Right cardiac atrium (tissue), 5 donors: ENCODE data around the gene ZMYND15. TPM values are rescaled to one million over a fixed set of nuclear protein-coding genes. Genes with fewer than 3 reads are reported as not detected.
"Not testable (repeated sequence)": the region's sequence is repeated elsewhere in the genome, so short reads cannot be mapped to it uniquely, and the experiment has no call there.

Source experiments
- ATAC-seq, 2 donors: fragments of 200-7000 bp; cut with Tn5 transposase; one replicate each; pipeline versions ENCODE4 v1.8.0 to v1.9.1; 2020; ENCODE audit warnings: moderate library complexity in 2 of 2, mild to moderate bottlenecking in 1 of 2
- DNase-seq, 3 donors: peaks; one replicate each; pipeline ENCODE4 v3.0.0-alpha.2; 2020
- H3K27ac ChIP-seq: one replicate; pipeline ENCODE4 v1.5.1; 2013; ENCODE audit warnings: mild to moderate bottlenecking, low read length, control low read depth, moderate library complexity
- H3K27me3 ChIP-seq: one replicate; pipeline ENCODE4 v1.6.1; 2013; ENCODE audit not compliant: control insufficient read depth, insufficient read depth
- H3K4me1 ChIP-seq: one replicate; pipeline ENCODE4 v1.6.1; 2013; ENCODE audit warnings: low read length; ENCODE audit not compliant: control insufficient read depth, insufficient read depth
- H3K4me3 ChIP-seq: one replicate; pipeline ENCODE4 v1.5.1; 2013; ENCODE audit warnings: low read length, control low read depth
- H3K9me3 ChIP-seq: one replicate; pipeline ENCODE4 v1.6.1; 2013; ENCODE audit warnings: low read length; ENCODE audit not compliant: control insufficient read depth
- WGBS: extraction: QIAGEN DNeasy Blood & Tissue Kit; methylation state at CpG from one replicate; pipeline ENCODE4 v1.1.7; 2013; 5-methylcytosine and 5-hydroxymethylcytosine counted together
- intact Hi-C, 4 donors: fragments of 100-400 bp; cut with DNase I; formaldehyde crosslinking; loops; one replicate each; pipeline versions ENCODE4 v1.11.0 to v1.14.0; 2022 to 2023
- polyA plus RNA-seq: library from polyadenylated mRNA; stranded (reverse); fragments of 200-250 nt; gene quantifications from one replicate; pipeline ENCODE4 v1.2.3, GENCODE V29; 2013
- total RNA-seq, 4 donors: library from RNA; stranded (reverse); fragmentation: NEBNext Ultra II Directional; extraction: Animal tissue kit (Norgen Biotek cat#: 25700); gene quantifications; one replicate each; pipeline ENCODE4 v1.2.1, GENCODE V29; 2021
- donor health status: healthy with polysubstance abuse.
- donor health status: DM: no; HTN: yes; CAD: no.
- donor health status: DM: no; HTN: no; CAD: no.
- donor health status: DM: no; HTN: yes; CAD: no; lungs with severe emphysema.
- donor health status: DM: yes; HTN: yes; CAD: no.

ZMYND15 gene
- total and polyA plus RNA-seq, 5 donors, result 0.20 to 0.53 (median 0.26) TPM

DNA sequence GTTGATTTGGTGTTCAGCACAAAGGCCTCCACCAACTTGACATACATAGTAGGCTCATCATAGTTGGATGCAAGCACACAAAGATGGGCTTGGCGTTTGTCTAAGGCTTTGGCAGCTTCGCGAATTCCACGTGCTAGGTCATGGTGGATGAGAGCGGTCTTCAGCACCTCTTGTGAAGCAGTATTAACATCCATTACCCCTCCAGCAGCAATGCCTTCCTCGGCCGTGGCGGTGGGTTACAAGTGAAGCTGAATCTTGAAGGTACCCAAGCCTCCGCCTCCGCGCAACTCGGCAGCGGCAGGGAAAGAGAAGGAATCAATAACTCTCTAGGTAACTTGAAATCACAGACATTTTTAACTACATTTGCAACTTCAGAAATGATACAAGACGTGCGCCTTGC lies 34.6 kb upstream of the ZMYND15 start:
- H3K27ac ChIP-seq, result no peak overlapping the region
- no peaks in the 10 kb centered on the region for H3K9me3 ChIP-seq
- peaks cover 2% of the 10 kb centered on the region for H3K4me1 ChIP-seq
- no peak for DNase-seq
- intact Hi-C loops, result no loop called here
- ATAC-seq, result no peak
- H3K27me3 ChIP-seq, result no peaks in the 10 kb centered on the region
- H3K4me3 ChIP-seq, result no peak overlapping the region
- WGBS, result 95% methylated on average over 15 of the region's 15 CpGs

DNA sequence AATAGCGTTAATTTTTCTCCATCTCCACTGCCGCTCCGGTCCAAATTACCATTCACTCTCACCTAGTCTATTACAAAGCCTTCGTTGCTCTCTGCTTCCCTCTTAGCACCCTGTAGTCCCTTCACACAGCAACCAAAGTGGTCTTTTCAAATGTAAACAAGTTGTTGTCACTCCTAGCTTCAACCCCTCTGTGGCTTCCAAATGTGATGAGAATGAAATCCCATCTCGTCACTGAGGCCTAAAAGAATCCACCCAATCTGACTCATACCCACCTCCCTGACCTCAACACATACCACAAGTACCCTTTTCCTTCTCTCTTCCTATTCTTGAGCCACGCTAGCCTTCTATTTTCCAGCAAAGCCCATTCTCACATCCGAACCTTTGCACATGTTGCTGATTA lies 33.5 kb upstream of the ZMYND15 start:
- Histone ChIP-seq H3K4me3 (no peak overlapping the region), H3K4me1 (peaks cover 2% of the 10 kb centered on the region), H3K9me3 (no peaks in the 10 kb centered on the region), H3K27me3 (no peaks in the 10 kb centered on the region), H3K27ac (no peak overlapping the region)
- no peak for ATAC-seq
- WGBS, result 76% methylated on average over 7 of the region's 7 CpGs
- intact Hi-C loops, result no loop called here
- DNase-seq, result no peak

- no peaks in the 10 kb centered on the region for H3K4me1 ChIP-seq
- no peaks in the 10 kb centered on the region for H3K9me3 ChIP-seq
- no peaks in the 10 kb centered on the region for H3K27me3 ChIP-seq
- 77% methylated on average over 8 of the region's 8 CpGs for WGBS
- no peak for DNase-seq
- no peak for ATAC-seq
- no peak overlapping the region for H3K27ac ChIP-seq
- no peak overlapping the region for H3K4me3 ChIP-seq
- intact Hi-C loops, result no loop called here
These were observed 31.2 kb upstream of the ZMYND15 start for GRCh38 chr17:4708436-4708835.

DNA sequence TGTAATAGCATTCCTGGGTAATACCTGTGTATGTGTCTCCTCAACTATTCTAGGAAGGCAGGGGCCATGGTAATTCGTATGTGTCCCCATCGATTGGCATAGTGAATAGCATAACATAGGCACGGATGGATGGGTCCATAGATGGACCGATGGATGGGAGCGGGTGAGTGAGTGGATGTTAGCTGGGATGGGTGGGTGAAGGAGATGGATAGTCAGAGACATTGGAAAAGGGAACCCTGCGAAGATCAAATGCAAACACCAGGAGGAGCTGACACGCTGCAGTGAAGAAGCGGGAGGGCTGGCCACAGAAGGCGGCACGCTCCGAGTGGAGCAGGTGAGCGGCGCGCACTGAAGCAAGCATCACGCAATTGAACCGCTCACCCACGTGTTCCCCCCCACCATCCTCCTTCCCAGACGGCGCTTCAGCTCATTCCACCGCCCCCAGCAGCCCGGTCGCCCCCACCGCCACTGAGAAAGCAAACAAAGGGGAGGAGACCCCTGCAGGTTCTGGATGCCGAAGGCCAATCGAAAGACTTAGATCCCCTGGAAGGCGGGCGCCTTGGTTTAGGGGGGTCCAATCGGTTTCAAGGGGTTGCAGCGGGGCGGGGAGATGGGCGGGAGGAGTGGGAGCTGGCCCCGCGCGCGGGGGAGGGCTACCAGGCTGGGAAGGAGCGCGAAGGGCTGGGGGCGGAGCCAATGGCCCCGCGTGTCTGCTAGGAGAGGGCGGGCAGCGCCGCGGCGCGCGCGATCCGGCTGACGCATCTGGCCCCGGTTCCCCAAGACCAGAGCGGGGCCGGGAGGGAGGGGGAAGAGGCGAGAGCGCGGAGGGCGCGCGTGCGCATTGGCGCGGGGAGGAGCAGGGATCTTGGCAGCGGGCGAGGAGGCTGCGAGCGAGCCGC lies 29.6 kb upstream of the ZMYND15 start, which contains the start of gene ARRB2:
ARRB2 (plus strand) TSS at position 839 of the 899 bp plus-strand sequence. CDS start 90 bp downstream, outside the sequence.
- Histone ChIP-seq H3K9me3 (no peaks in the 10 kb centered on the region), H3K4me3 (peak within 1 kb of the TSS; percentile 58), H3K27ac (no peak within 1 kb of the TSS), H3K4me1 (no peaks in the 10 kb centered on the region), H3K27me3 (no peaks in the 10 kb centered on the region)
- DNase-seq (peak; percentile 99 to 100 (median 100)), ATAC-seq (peak; percentile 96 to 97)
- intact Hi-C loops, result no loop called here
- WGBS, result under 1% methylated on average over 67 of the region's 67 CpGs

DNA sequence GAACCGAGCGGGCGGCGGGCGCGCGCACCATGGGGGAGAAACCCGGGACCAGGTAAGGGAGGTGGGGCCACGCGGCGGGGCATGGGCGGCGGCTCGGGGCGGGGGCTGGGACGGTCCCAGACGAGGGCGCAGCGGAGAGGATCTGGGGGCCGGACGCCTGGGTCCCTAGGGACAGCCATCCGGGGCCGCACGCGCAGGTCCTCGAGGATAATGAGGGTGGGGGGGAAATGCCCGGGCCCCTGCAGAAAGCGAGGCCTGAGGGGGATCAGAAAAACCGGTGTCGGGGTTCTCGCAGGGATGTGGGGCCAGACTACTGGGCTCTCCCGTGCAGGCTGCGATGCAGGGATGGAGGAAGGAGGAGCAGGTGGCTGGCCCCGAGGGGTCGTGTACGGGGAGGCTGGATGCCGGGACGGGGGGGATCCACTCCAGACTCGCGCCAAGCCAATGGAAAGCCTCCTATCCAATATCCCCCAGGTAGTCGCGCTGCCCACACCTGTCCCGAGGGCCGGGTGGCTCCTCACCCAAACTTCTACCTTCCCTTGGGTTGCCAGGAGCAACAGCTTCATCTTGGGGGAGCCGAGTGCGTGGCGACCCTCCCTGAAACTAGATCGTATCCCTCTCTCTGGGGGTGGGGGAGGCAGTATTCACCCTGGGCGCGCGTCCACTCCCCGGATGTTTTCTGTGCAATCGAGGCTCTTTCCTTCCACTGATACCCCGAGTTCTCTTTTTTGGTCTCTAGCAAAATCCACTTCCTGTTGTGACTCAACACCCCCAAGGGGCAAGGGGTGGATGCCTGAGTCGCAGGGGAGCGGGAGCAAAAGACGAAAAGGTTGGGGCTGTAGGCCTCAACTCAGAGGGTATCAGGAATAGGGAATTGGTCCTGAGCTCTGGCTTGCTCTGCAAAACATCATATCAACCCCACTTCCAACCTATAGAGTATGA lies 28.7 kb upstream of the ZMYND15 start:
- Histone ChIP-seq H3K4me3 (peak overlapping the region; percentile 58), H3K27me3 (no peaks in the 10 kb centered on the region), H3K4me1 (no peaks in the 10 kb centered on the region), H3K27ac (no peak overlapping the region), H3K9me3 (no peaks in the 10 kb centered on the region)
- DNase-seq, result peak in 2 of 3 donors; percentile 47 to 62
- intact Hi-C loops, result no loop called here
- WGBS, result 9% methylated on average over 57 of the region's 57 CpGs
- peak; percentile 4 to 12 for ATAC-seq

DNA sequence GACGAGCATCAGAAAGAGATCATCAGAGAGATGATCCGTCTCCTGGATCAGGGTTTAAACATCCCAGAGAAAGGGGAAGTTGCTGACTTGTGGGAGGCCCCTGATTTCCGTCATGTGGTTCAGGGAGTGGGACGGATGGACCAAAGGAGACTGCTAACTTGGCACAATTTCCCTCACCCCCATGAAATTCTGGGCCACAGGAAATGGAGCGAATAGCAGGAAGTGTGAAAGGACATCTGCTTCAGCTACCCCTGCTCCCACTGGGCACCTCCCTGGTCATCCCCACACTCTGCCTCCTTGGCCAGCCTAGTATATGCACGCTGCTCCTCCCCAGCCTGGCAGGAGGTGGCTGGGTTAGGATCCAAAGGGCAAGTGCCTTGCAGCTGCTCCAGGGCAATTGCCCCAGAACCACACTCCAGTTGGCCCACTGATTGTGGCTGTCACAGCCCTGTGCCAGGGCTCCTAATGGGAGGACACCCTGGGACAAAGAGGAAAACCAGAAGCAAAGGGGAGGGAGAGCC lies 27.9 kb upstream of the ZMYND15 start:
- Histone ChIP-seq H3K27ac (no peak overlapping the region), H3K4me1 (no peaks in the 10 kb centered on the region), H3K27me3 (no peaks in the 10 kb centered on the region), H3K9me3 (no peaks in the 10 kb centered on the region), H3K4me3 (no peak overlapping the region)
- WGBS, result 53% methylated on average over 6 of the region's 6 CpGs
- DNase-seq, result peak in 1 of 3 donors; percentile 64
- intact Hi-C loops, result no loop called here
- no peak for ATAC-seq

GRCh38 chr17:4712526-4712925 lies 27.1 kb upstream of the ZMYND15 start:
- Histone ChIP-seq H3K27me3 (no peaks in the 10 kb centered on the region), H3K4me1 (no peaks in the 10 kb centered on the region), H3K9me3 (no peaks in the 10 kb centered on the region), H3K4me3 (no peak overlapping the region), H3K27ac (no peak overlapping the region)
- 79% methylated on average over 3 of the region's 3 CpGs for WGBS
- no peak for ATAC-seq
- DNase-seq, result no peak
- intact Hi-C loops, result no loop called here

- intact Hi-C loops, H3K27me3 ChIP-seq, H3K27ac ChIP-seq, ATAC-seq, DNase-seq, H3K9me3 ChIP-seq, H3K4me1 ChIP-seq, H3K4me3 ChIP-seq: not testable (repeated sequence)
- 80% methylated on average over 10 of the region's 15 CpGs for WGBS
These were observed 25.1 kb upstream of the ZMYND15 start for GRCh38 chr17:4714340-4715062.

GRCh38 chr17:4715063-4715744 lies 24.4 kb upstream of the ZMYND15 start:
- no peak overlapping the region for H3K27ac ChIP-seq
- ATAC-seq, result no peak
- intact Hi-C loops, result no loop called here
- DNase-seq, result peak in 1 of 3 donors; percentile 39
- 67% methylated on average over 11 of the region's 11 CpGs for whole genome bisulfite sequencing
- H3K4me3 ChIP-seq, result no peak overlapping the region
- H3K4me1 ChIP-seq, result no peaks in the 10 kb centered on the region
- no peaks in the 10 kb centered on the region for H3K9me3 ChIP-seq
- H3K27me3 ChIP-seq, result no peaks in the 10 kb centered on the region

- no peaks in the 10 kb centered on the region for H3K9me3 ChIP-seq
- DNase-seq, result no peak
- intact Hi-C loops, result no loop called here
- H3K4me3 ChIP-seq, result no peak overlapping the region
- no peak for ATAC-seq
- 96% methylated on average over 10 of the region's 10 CpGs for WGBS
- H3K27ac ChIP-seq, result no peak overlapping the region
- no peaks in the 10 kb centered on the region for H3K27me3 ChIP-seq
- H3K4me1 ChIP-seq, result no peaks in the 10 kb centered on the region
These were observed 23.6 kb upstream of the ZMYND15 start for GRCh38 chr17:4716081-4716480.
